Posterior vena cava (tissue), 2 donors: ENCODE data around the gene MBOAT1. TPM values are rescaled to one million over a fixed set of nuclear protein-coding genes. Genes with fewer than 3 reads are reported as not detected.
"Not testable (repeated sequence)": the region's sequence is repeated elsewhere in the genome, so short reads cannot be mapped to it uniquely, and the experiment has no call there.

Source experiments
- DNase-seq: peaks from one replicate; pipeline ENCODE4 v3.0.0-alpha.2; 2020; ENCODE audit warnings: low spot score
- intact Hi-C, 2 donors: fragments of 100-400 bp; cut with DNase I; formaldehyde crosslinking; loops; one replicate each; pipeline versions ENCODE4 v1.14.1 to v1.14.2; 2022 to 2023
- long read RNA-seq, 2 donors: library from polyadenylated mRNA; unstranded; transcript quantifications; one replicate each; pipeline ENCODE4 v2.0.0, GENCODE V29; 2020 to 2021
- total RNA-seq, 2 donors: library from RNA; stranded (reverse); fragmentation: NEBNext Ultra II Directional; extraction: Animal tissue kit (Norgen Biotek cat#: 25700); gene quantifications; one replicate each; pipeline ENCODE4 v1.2.1, GENCODE V29; 2021
- donor health status: DM: yes; HTN: yes; CAD: no.
- donor health status: DM: yes; HTN: yes; CAD: no.

Gene MBOAT1
- total RNA-seq, result 1 to 10 TPM; 6.1 to 8.7 TPM
- long read RNA-seq, donor 1, partial matches to known transcripts, result 0 of 5 reads
- long read RNA-seq, donor 1, other reads (novel, unspliced or antisense), result 5 of 5 reads
- long read RNA-seq, donor 2, partial matches to known transcripts, result 1 of 4 reads
- long read RNA-seq, donor 2, other reads (novel, unspliced or antisense), result 0 of 4 reads

GRCh38 chr6:20212392-20213111, at the start of gene MBOAT1:
MBOAT1 (minus strand) TSS chr6:20212469; CDS start chr6:20212234, 235 bp downstream.
- DNase-seq, result peak; percentile 97
- intact Hi-C loops, result loop anchor here (5.0 kb wide), 1 partner anchor 85 kb away; no protein-coding TSS in a partner anchor

GRCh38 chr6:20261685-20262084, 49.4 kb upstream of the MBOAT1 start:
- no peak for DNase-seq

GRCh38 chr6:20260360-20260759, 48.1 kb upstream of the MBOAT1 start:
- intact Hi-C loops, result no loop called here

More at GRCh38 chr6:20261685-20262084, 49.4 kb upstream of the MBOAT1 start:
- intact Hi-C loops, result no loop called here

GRCh38 chr6:20259316-20260049, 47.2 kb upstream of the MBOAT1 start:
- DNase-seq, result no peak

More at GRCh38 chr6:20260360-20260759, 48.1 kb upstream of the MBOAT1 start:
- no peak for DNase-seq

GRCh38 chr6:20255428-20255827, 43.2 kb upstream of the MBOAT1 start:
- no peak for DNase-seq
- intact Hi-C loops, result no loop called here

More at GRCh38 chr6:20259316-20260049, 47.2 kb upstream of the MBOAT1 start:
- intact Hi-C loops, result no loop called here

- intact Hi-C loops, result no loop called here
- DNase-seq, result no peak
Measured at GRCh38 chr6:20254295-20254694, 42.0 kb upstream of the MBOAT1 start.

GRCh38 chr6:20253021-20253420, 40.8 kb upstream of the MBOAT1 start:
- intact Hi-C loops, result no loop called here
- DNase-seq, result no peak

- intact Hi-C loops, result no loop called here
- DNase-seq, result no peak
Measured at GRCh38 chr6:20252311-20252710, 40.0 kb upstream of the MBOAT1 start.

GRCh38 chr6:20251525-20251924, 39.3 kb upstream of the MBOAT1 start:
- intact Hi-C loops, result no loop called here
- no peak for DNase-seq

- no peak for DNase-seq
- intact Hi-C loops, result no loop called here
Measured at GRCh38 chr6:20246125-20246524, 33.9 kb upstream of the MBOAT1 start.

GRCh38 chr6:20244807-20245681, 32.8 kb upstream of the MBOAT1 start:
- intact Hi-C loops, result not testable (repeated sequence)

GRCh38 chr6:20243288-20243687, 31.0 kb upstream of the MBOAT1 start:
- intact Hi-C loops, result no loop called here
- DNase-seq, result no peak

More at GRCh38 chr6:20244807-20245681, 32.8 kb upstream of the MBOAT1 start:
- DNase-seq, result not testable (repeated sequence)

GRCh38 chr6:20242397-20242796, 30.1 kb upstream of the MBOAT1 start:
- intact Hi-C loops, result no loop called here
- no peak for DNase-seq

GRCh38 chr6:20241102-20241501, 28.8 kb upstream of the MBOAT1 start:
- no peak for DNase-seq
- intact Hi-C loops, result no loop called here

GRCh38 chr6:20238688-20239587, 26.7 kb upstream of the MBOAT1 start:
- intact Hi-C loops, result no loop called here

GRCh38 chr6:20237677-20238460, 25.6 kb upstream of the MBOAT1 start:
- no peak for DNase-seq
- intact Hi-C loops, result no loop called here

More at GRCh38 chr6:20238688-20239587, 26.7 kb upstream of the MBOAT1 start:
- no peak for DNase-seq

- no peak for DNase-seq
Measured at GRCh38 chr6:20236909-20237600, 24.8 kb upstream of the MBOAT1 start.

More at GRCh38 chr6:20236909-20237600, 24.8 kb upstream of the MBOAT1 start:
- intact Hi-C loops, result no loop called here
